GM21447 (cell line): ENCODE results near the gene SOCS4.

Experiments
- ATAC-seq: cut with Tn5 transposase; IDR thresholded peaks from one replicate; pipeline ENCODE4 v1.9.1; 2021; ENCODE audit not compliant: unreplicated experiment

SOCS4 gene

DNA sequence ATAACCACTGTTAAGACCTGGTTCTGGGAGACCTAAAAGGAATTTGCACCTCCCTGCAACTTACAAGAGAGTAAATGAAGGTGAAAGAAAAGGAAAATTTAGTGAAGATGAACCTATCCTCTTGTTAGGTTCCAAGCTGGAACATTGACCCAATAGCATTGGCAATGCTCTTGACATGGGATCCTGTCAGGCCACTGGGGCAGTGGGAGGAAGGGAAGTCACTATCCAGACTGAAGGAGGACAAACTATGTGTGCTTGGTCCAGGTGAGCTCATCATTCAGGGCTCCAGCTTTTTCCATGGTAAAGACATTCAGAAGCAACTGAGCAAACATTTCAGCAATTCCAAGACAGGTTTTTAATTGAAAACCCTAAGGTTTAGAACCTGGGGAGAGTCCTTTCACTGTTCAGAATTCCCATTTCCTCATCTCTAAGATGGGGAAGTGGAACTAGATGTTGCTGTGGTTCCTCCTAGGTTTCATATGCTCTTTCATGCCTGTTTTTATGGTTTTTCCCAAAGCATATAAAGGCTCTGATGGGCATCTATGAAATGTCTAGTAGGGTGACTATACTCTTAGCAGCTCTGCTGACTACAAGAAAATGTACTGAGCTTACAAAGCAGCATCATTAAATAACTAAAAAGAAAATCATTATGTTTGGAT lies 57.5 kb downstream of the SOCS4 start:
- ATAC-seq, result no peak

DNA sequence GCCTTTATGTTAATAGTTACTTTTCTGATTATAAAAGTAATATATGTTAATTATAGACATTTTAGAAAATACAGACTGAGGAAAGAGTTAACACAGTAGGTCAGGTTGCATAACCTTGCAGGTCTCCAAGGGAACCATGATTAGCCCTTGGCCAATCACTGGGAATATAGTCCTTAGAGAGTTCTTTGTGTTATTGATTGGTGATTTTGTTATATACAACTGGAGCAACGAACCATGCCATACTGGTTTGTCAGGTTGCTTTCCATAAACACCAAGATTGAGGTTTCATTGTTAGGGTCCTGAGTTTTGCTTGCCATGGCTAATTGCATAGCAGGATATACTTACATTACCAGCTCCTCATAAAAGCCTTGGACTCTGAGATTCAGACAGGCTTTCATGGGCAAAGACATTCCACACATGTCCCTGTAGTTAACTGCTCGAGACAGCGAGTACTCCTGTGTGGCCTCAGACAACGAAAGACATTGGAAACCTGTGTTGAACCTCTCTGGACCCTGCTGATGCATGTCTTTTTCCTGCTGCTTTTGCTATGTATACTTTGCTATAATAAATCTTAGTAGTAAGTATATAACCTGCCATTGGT lies 58.1 kb downstream of the SOCS4 start:
- ATAC-seq, result no peak

GRCh38 chr14:55086938-55087337 lies 59.9 kb downstream of the SOCS4 start:
- no peak for ATAC-seq

DNA sequence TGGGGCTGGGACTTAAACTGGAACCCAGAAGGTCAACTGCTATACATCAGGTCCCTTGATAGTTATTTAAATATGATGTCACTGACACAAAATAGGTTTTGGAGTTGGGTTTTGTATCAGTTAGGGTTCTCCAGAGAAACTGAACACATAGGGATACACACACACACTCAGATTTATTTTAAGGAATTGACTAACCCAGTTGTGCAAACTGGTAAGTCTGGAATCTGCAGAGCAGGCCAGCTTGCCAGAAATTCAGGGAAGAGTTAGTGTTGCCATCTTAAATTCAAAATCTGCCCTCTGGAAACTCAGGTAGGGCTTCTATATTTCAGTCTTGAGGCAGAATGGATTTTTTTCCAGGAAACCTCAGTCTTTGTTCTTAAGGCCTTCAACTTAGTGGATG lies 61.3 kb downstream of the SOCS4 start:
- no peak for ATAC-seq

GRCh38 chr14:55092341-55092740 lies 65.3 kb downstream of the SOCS4 start:
- ATAC-seq, result no peak

GRCh38 chr14:55094292-55095157 lies 67.5 kb downstream of the SOCS4 start:
- ATAC-seq, result no peak

- ATAC-seq, result peak; percentile 50
Measured at GRCh38 chr14:55097881-55098560, 71.0 kb downstream of the SOCS4 start.

- no peak for ATAC-seq
Measured at GRCh38 chr14:55098561-55098898, 71.5 kb downstream of the SOCS4 start.
